ENCODE data around the gene PCDHGA8.
"Not testable (repeated sequence)": the region's sequence is repeated elsewhere in the genome, so short reads cannot be mapped to it uniquely, and the experiment has no call there.

PCDHGA8 gene

GRCh38 chr5:141384471-141385267 is 7.8 kb upstream of the PCDHGA8 start:
- Mint-ChIP-seq H3K27ac (no peak overlapping the region), H3K4me1 (ENCODE audit: low read depth) (no peaks in the 10 kb centered on the region), H3K27me3 (peaks cover 77% of the 10 kb centered on the region), H3K36me3 (ENCODE audit: low read depth) (peaks cover 1% of the 10 kb centered on the region), H3K9me3 (peaks cover 38% of the 10 kb centered on the region), H3K4me3 (no peak overlapping the region)
- intact Hi-C loops (cut with micrococcal nuclease), result no loop called here

DNA sequence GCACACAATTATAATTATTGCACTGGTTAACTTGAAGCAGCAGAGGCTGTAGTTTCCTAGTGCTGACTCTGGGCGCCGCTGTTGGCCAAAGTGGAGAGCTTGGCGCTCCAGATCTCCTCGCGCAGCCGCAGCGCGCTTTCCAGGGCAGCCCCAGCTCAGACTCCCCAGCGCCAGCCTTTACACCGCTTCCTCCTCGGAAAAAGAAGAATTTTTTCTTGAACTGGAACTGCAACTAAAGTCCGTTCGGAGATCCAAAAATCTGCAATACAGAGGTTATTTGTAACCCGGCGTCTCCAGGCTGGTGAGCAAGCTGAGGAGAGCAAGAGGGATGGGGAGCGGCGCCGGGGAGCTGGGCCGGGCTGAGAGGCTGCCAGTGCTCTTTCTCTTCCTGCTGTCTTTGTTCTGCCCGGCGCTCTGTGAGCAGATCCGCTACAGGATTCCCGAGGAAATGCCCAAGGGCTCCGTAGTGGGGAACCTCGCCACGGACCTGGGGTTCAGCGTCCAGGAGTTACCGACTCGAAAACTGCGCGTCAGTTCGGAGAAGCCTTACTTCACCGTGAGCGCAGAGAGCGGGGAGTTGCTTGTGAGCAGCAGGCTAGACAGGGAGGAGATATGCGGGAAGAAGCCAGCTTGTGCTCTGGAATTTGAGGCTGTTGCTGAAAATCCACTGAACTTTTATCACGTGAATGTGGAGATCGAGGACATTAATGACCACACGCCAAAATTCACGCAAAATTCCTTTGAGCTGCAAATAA is 4.7 kb upstream of the PCDHGA8 start, which contains the start of gene PCDHGB4:
Gene PCDHGB4 (plus strand): TSS at position 142 of the 755 bp plus-strand sequence. CDS start 187 bp downstream, at position 329.
- H3K36me3 Mint-ChIP-seq (ENCODE audit: low read depth); H3K27ac Mint-ChIP-seq; intact Hi-C loops (cut with micrococcal nuclease); H3K4me1 Mint-ChIP-seq (ENCODE audit: low read depth): not testable (repeated sequence)
- peak within 1 kb of the TSS; percentile 63 for H3K4me3 Mint-ChIP-seq
- H3K9me3 Mint-ChIP-seq, result peaks cover 53% of the 10 kb centered on the region
- peaks cover 74% of the 10 kb centered on the region for H3K27me3 Mint-ChIP-seq

DNA sequence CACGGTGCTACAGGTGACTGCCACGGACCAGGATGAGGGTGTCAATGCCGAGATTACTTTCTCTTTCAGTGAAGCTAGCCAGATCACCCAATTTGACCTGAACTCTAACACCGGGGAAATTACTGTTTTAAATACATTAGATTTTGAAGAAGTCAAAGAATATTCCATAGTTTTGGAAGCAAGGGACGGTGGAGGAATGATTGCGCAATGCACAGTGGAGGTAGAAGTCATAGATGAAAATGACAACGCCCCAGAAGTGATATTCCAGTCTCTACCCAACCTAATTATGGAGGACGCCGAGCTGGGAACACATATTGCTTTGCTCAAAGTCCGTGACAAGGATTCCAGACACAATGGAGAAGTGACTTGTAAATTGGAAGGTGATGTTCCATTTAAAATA is 3.8 kb upstream of the PCDHGA8 start:
- no peaks in the 10 kb centered on the region for H3K4me1 Mint-ChIP-seq (ENCODE audit: low read depth)
- no peak overlapping the region for H3K4me3 Mint-ChIP-seq
- peaks cover 7% of the 10 kb centered on the region for H3K36me3 Mint-ChIP-seq (ENCODE audit: low read depth)
- intact Hi-C loops (cut with micrococcal nuclease), result no loop called here
- H3K27ac Mint-ChIP-seq, result no peak overlapping the region
- H3K9me3 Mint-ChIP-seq, result peaks cover 53% of the 10 kb centered on the region
- H3K27me3 Mint-ChIP-seq, result peaks cover 73% of the 10 kb centered on the region

DNA sequence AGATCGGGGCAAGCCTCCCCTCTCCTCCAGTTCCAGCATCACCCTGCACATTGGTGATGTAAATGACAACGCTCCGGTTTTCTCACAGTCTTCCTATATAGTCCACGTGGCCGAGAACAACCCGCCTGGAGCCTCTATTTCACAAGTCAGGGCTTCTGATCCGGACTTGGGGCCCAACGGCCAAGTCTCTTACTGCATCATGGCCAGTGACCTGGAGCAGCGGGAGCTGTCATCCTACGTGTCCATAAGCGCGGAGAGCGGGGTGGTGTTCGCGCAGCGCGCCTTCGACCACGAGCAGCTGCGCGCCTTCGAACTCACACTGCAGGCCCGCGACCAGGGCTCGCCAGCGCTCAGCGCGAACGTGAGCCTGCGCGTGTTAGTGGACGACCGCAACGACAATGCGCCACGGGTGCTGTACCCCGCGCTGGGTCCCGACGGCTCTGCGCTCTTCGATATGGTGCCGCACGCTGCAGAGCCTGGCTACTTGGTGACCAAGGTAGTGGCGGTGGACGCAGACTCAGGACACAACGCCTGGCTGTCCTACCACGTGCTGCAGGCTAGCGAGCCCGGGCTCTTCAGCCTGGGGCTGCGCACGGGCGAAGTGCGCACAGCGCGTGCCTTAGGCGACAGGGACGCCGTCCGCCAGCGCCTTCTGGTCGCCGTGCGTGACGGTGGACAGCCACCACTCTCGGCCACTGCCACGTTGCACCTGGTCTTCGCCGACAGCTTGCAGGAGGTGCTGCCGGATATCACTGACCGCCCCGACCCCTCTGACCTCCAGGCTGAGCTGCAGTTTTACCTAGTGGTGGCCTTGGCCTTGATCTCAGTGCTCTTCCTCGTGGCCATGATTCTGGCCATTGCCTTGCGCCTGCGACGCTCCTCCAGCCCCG is 3.0 kb upstream of the PCDHGA8 start:
- intact Hi-C loops (cut with micrococcal nuclease), result no loop called here
- peaks cover 73% of the 10 kb centered on the region for H3K27me3 Mint-ChIP-seq
- no peak overlapping the region for H3K27ac Mint-ChIP-seq
- H3K4me3 Mint-ChIP-seq, result no peak overlapping the region
- H3K4me1 Mint-ChIP-seq (ENCODE audit: low read depth), result no peaks in the 10 kb centered on the region
- H3K9me3 Mint-ChIP-seq, result peaks cover 57% of the 10 kb centered on the region
- H3K36me3 Mint-ChIP-seq (ENCODE audit: low read depth), result peaks cover 7% of the 10 kb centered on the region

GRCh38 chr5:141393267-141393666 is 834 bp downstream of the PCDHGA8 start:
- intact Hi-C loops (cut with micrococcal nuclease), result no loop called here
- H3K27me3 Mint-ChIP-seq, result peaks cover 72% of the 10 kb centered on the region
- H3K4me1 Mint-ChIP-seq (ENCODE audit: low read depth), result no peaks in the 10 kb centered on the region
- H3K36me3 Mint-ChIP-seq (ENCODE audit: low read depth), result peaks cover 7% of the 10 kb centered on the region
- no peak overlapping the region for H3K4me3 Mint-ChIP-seq
- H3K9me3 Mint-ChIP-seq, result peaks cover 57% of the 10 kb centered on the region
- H3K27ac Mint-ChIP-seq, result no peak overlapping the region

- intact Hi-C loops (cut with micrococcal nuclease); H3K4me3 Mint-ChIP-seq; H3K27ac Mint-ChIP-seq; H3K4me1 Mint-ChIP-seq (ENCODE audit: low read depth); H3K36me3 Mint-ChIP-seq (ENCODE audit: low read depth): not testable (repeated sequence)
- Mint-ChIP-seq H3K9me3 (peaks cover 55% of the 10 kb centered on the region), H3K27me3 (peaks cover 72% of the 10 kb centered on the region)
Observed at GRCh38 chr5:141394401-141395187, 2.2 kb downstream of the PCDHGA8 start.

DNA sequence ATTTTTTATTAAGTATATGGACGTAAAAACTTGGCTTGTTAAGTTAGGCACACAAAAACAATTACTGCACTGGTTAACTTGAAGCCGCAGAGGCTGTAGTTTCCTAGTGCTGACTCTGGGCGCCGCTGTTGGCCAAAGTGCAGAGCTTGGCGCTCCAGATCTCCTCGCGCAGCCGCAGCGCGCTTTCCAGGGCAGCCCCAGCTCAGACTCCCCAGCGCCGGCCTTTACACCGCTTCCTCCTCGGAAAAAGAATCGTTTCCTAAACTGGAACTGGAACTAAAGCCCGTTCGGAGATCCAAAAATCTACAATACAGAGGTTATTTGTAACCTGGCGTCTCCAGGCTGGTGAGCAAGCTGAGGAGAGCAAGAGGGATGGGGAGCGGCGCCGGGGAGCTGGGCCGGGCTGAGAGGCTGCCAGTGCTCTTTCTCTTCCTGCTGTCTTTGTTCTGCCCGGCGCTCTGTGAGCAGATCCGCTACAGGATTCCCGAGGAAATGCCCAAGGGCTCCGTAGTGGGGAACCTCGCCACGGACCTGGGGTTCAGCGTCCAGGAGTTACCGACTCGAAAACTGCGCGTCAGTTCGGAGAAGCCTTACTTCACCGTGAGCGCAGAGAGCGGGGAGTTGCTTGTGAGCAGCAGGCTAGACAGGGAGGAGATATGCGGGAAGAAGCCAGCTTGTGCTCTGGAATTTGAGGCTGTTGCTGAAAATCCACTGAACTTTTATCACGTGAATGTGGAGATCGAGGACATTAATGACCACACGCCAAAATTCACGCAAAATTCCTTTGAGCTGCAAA is 5.5 kb downstream of the PCDHGA8 start, which contains the start of gene PCDHGB5:
Gene PCDHGB5 (plus strand): TSS at position 192 of the 796 bp plus-strand sequence. CDS start 181 bp downstream, at position 373.
- peaks cover 49% of the 10 kb centered on the region for H3K9me3 Mint-ChIP-seq
- H3K27ac Mint-ChIP-seq; H3K4me1 Mint-ChIP-seq (ENCODE audit: low read depth); intact Hi-C loops (cut with micrococcal nuclease); H3K36me3 Mint-ChIP-seq (ENCODE audit: low read depth): not testable (repeated sequence)
- peak within 1 kb of the TSS; percentile 67 for H3K4me3 Mint-ChIP-seq
- H3K27me3 Mint-ChIP-seq, result peaks cover 74% of the 10 kb centered on the region

DNA sequence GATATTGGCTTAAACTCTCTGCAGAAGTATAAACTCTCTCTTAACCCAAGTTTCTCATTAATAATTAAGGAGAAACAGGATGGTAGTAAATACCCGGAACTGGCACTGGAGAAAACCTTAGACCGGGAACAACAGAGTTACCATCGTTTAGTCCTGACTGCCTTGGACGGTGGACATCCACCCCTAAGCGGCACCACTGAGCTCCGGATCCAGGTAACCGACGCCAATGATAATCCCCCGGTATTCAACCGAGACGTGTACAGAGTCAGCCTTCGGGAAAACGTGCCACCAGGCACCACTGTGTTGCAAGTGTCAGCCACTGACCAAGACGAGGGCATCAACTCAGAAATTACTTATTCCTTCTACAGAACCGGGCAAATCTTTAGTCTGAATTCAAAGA is 6.2 kb downstream of the PCDHGA8 start:
- intact Hi-C loops (cut with micrococcal nuclease), result no loop called here
- Mint-ChIP-seq H3K36me3 (ENCODE audit: low read depth) (no peaks in the 10 kb centered on the region), H3K4me3 (no peak overlapping the region), H3K9me3 (peaks cover 49% of the 10 kb centered on the region), H3K4me1 (ENCODE audit: low read depth) (no peaks in the 10 kb centered on the region), H3K27ac (no peak overlapping the region), H3K27me3 (peaks cover 74% of the 10 kb centered on the region)

- Mint-ChIP-seq H3K4me3 (no peak overlapping the region), H3K27me3 (peaks cover 76% of the 10 kb centered on the region), H3K4me1 (ENCODE audit: low read depth) (no peaks in the 10 kb centered on the region), H3K27ac (no peak overlapping the region), H3K9me3 (peaks cover 45% of the 10 kb centered on the region), H3K36me3 (ENCODE audit: low read depth) (no peaks in the 10 kb centered on the region)
- intact Hi-C loops (cut with micrococcal nuclease), result no loop called here
Observed at GRCh38 chr5:141399555-141400258, 7.3 kb downstream of the PCDHGA8 start.

DNA sequence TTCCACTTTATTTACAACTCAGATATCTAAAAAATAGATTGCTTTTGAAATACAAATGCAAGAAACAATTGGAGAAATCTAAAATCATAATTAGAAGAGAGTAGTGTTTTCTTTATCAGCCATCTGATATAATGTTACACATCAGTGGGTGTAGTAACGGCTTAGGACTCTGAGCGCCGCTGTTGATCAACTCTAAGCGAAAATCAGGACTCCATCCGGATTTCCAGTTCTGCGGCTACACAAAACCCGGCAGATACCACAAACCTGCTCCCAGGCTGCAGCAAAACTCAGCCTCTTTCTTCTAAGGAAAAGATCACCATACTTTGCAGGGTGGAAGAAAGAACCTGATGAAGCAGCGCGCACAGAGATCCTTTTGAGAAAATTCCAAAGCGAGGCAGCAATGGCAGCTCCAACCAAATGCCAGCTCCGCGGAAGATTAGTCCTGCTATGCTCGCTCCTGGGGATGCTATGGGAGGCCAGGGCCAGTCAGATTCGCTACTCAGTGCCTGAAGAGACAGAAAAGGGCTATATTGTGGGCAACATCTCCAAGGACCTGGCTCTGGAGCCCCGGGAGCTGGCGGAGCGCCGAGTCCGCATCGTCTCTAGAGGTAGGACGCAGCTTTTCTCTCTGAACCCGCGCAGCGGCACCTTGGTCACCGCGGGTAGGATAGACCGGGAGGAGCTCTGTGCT is 10.3 kb downstream of the PCDHGA8 start, which contains the start of gene PCDHGA9:
Gene PCDHGA9 (plus strand): TSS at position 226 of the 691 bp plus-strand sequence. CDS start 175 bp downstream, at position 401.
- Mint-ChIP-seq H3K9me3 (peaks cover 38% of the 10 kb centered on the region), H3K27ac (no peak within 1 kb of the TSS)
- intact Hi-C loops (cut with micrococcal nuclease), result no loop called here

GRCh38 chr5:141403387-141403786 is 11.0 kb downstream of the PCDHGA8 start:
- Mint-ChIP-seq H3K9me3 (peaks cover 44% of the 10 kb centered on the region), H3K27ac (no peak overlapping the region), H3K4me3 (no peak overlapping the region), H3K36me3 (ENCODE audit: low read depth) (no peaks in the 10 kb centered on the region), H3K27me3 (peaks cover 80% of the 10 kb centered on the region), H3K4me1 (ENCODE audit: low read depth) (peaks cover 5% of the 10 kb centered on the region)
- intact Hi-C loops (cut with micrococcal nuclease), result no loop called here

More for the DNA sequence above, 10.3 kb downstream of the PCDHGA8 start, which contains the start of gene PCDHGA9:
- Mint-ChIP-seq H3K36me3 (ENCODE audit: low read depth) (no peaks in the 10 kb centered on the region), H3K4me1 (ENCODE audit: low read depth) (no peaks in the 10 kb centered on the region), H3K4me3 (no peak within 1 kb of the TSS), H3K27me3 (peaks cover 77% of the 10 kb centered on the region)
